ENCODE data around the gene CDHR3. TPM values are rescaled to one million over a fixed set of nuclear protein-coding genes. Genes with fewer than 3 reads are reported as not detected.

Gene CDHR3
- total RNA-seq, 2 experiments from 2014 or later = 0.42 to 2.8 TPM

DNA sequence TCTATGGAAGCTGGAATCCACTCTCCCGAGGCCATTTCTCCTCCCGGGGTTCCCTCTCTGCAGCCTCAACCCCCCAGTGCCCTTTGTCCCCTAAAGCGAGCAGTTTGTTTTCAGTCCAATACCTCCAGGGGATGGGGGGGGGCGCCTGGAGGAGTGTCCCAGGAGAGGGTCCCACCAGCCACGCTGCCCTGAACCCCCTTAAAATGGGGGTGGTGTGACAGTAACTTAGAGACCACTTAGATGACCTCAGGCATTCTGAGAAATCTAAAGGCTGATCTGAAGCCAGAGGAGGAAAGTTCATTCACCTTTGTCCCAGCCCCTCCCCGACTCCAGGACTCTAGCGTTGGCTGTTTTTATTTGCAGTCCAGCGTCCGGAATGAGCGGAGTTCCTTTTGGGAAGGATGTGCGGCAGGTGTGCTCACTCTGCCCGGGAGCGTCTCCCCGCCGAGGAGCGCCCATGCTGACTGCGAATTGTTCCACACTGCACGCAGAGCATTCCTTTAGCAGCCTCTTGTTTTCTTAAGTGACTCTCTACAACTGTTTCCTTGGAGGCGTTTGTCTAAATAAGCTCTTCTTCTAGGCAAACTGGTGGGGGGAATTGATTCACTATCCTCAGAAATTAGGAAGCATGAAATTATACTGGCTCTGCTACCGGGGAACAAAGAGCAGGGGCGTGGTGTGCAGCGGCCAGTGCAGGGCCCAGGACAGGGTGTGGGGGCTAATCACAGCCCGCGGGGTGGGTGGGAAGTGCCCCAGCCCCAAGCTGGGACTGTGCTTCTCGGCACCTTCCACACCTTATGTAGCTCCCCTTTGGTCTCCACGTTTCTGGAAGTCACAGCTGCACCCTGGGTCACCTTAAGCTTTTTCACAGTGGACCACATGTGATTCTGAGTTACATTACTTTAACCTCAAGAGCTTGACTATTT lies 102.8 kb downstream of the CDHR3 start:
- Histone ChIP-seq H3K4me1 (ENCODE audit: insufficient read depth, low read length, poor library complexity, severe bottlenecking) (peaks cover 100% of the 10 kb centered on the region), H3K9me3 (ENCODE audit: low read length) (peaks cover 2% of the 10 kb centered on the region; the same call in 1 of the 2 replicates), H2AFZ (ENCODE audit: low read length) (no peak overlapping the region), H4K20me1 (ENCODE audit: insufficient read depth, low read length) (no peaks in the 10 kb centered on the region), H3K79me2 (ENCODE audit: insufficient read depth, low read depth, low read length) (peaks cover 7% of the 10 kb centered on the region; the same call in 1 of the 2 replicates), H3K4me2 (ENCODE audit: low read length) (peak overlapping the region; percentile 80; the same call in 1 of the 2 replicates), H3K36me3 (ENCODE audit: insufficient read depth, low read length) (no peaks in the 10 kb centered on the region), H3K27ac (ENCODE audit: low read depth, low read length, poor library complexity, severe bottlenecking) (peak overlapping the region; percentile 98), H3K9me2 (ENCODE audit: insufficient read depth, low read length) (no peaks in the 10 kb centered on the region), H3K4me3 (ENCODE audit: low read depth, low read length, poor library complexity, severe bottlenecking) (no peak overlapping the region)
- DNase-seq (ENCODE audit: low spot score) = no peak
- intact Hi-C loops (cut with micrococcal nuclease; ENCODE audit: unreplicated experiment) = no loop called here
- ChIA-PET POLR2A (interaction anchor here (0.6 to 1.8 kb wide), 8 partner anchors 8 to 389 kb away, joined by 3 to 6 read pairs (median 4); no protein-coding TSS in a partner anchor), CTCF (ENCODE audit: unreplicated experiment) (interaction anchor here (0.9 kb wide), 1 partner anchor 24 kb away, joined by 4 read pairs; no protein-coding TSS in a partner anchor)
- no peak for TF ChIP-seq EZH2phosphoT487 (IDR thresholded peaks at IDR 0.05; ENCODE audit: borderline replicate concordance, low read depth, low read length)
- no TSS peak for BruUV-seq (replicated peaks)

- Histone ChIP-seq H2AFZ (ENCODE audit: low read length) (no peak overlapping the region; the same call in 1 of the 2 replicates), H3K9me3 (ENCODE audit: low read length) (no peaks in the 10 kb centered on the region), H3K36me3 (ENCODE audit: insufficient read depth, low read length) (no peaks in the 10 kb centered on the region), H4K20me1 (ENCODE audit: insufficient read depth, low read length) (no peaks in the 10 kb centered on the region), H3K4me2 (ENCODE audit: low read length) (peak overlapping the region; percentile 98), H3K4me3 (ENCODE audit: low read depth, low read length, poor library complexity, severe bottlenecking) (no peak overlapping the region), H3K27ac (ENCODE audit: low read depth, low read length, poor library complexity, severe bottlenecking) (peak overlapping the region; percentile 96), H3K4me1 (ENCODE audit: insufficient read depth, low read length, poor library complexity, severe bottlenecking) (peaks cover 98% of the 10 kb centered on the region), H3K79me2 (ENCODE audit: insufficient read depth, low read depth, low read length) (peaks cover 12% of the 10 kb centered on the region; the same call in 1 of the 2 replicates), H3K9me2 (ENCODE audit: insufficient read depth, low read length) (no peaks in the 10 kb centered on the region)
- CTCF ChIA-PET (ENCODE audit: unreplicated experiment) = no interaction called here
- intact Hi-C loops (cut with micrococcal nuclease; ENCODE audit: unreplicated experiment) = no loop called here
- DNase-seq (ENCODE audit: low spot score) = no peak
- no peak for TF ChIP-seq EZH2phosphoT487 (IDR thresholded peaks at IDR 0.05; ENCODE audit: borderline replicate concordance, low read depth, low read length)
- TF ChIP-seq, protein P1, sequence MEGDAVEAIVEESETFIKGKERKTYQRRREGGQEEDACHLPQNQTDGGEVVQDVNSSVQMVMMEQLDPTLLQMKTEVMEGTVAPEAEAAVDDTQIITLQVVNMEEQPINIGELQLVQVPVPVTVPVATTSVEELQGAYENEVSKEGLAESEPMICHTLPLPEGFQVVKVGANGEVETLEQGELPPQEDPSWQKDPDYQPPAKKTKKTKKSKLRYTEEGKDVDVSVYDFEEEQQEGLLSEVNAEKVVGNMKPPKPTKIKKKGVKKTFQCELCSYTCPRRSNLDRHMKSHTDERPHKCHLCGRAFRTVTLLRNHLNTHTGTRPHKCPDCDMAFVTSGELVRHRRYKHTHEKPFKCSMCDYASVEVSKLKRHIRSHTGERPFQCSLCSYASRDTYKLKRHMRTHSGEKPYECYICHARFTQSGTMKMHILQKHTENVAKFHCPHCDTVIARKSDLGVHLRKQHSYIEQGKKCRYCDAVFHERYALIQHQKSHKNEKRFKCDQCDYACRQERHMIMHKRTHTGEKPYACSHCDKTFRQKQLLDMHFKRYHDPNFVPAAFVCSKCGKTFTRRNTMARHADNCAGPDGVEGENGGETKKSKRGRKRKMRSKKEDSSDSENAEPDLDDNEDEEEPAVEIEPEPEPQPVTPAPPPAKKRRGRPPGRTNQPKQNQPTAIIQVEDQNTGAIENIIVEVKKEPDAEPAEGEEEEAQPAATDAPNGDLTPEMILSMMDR (conservative IDR thresholded peaks at IDR 0.05; ENCODE audit: low read length) = no peak
- POLR2A ChIA-PET = interaction anchor here (1.0 to 12.8 kb wide), 6 partner anchors 7 to 44 kb away, joined by 3 to 308 read pairs (median 69); partner anchors contain the start of gene SYPL1
- no TSS peak for BruUV-seq (replicated peaks)
Observed at GRCh38 chr7:106067678-106068077, 104.6 kb downstream of the CDHR3 start.

- no peak overlapping the region for H3K4me3 ChIP-seq (ENCODE audit: low read depth, low read length, poor library complexity, severe bottlenecking)
- TF ChIP-seq EZH2phosphoT487 (IDR thresholded peaks at IDR 0.05; ENCODE audit: borderline replicate concordance, low read depth, low read length) = no peak
- TF ChIP-seq, protein P1 (conservative IDR thresholded peaks at IDR 0.05; ENCODE audit: low read length) = no peak
- ChIA-PET CTCF (ENCODE audit: unreplicated experiment) (no interaction called here), POLR2A (interaction anchor here (0.6 to 12.8 kb wide), 5 partner anchors 8 to 86 kb away, joined by 3 to 308 read pairs (median 135); partner anchors contain the start of gene SYPL1)
- H2AFZ ChIP-seq (ENCODE audit: low read length) = peak overlapping the region; percentile 42; the same call in 1 of the 2 replicates
- no peak for DNase-seq (ENCODE audit: low spot score)
- peak overlapping the region; percentile 98 for H3K4me2 ChIP-seq (ENCODE audit: low read length)
- H3K36me3 ChIP-seq (ENCODE audit: insufficient read depth, low read length) = no peaks in the 10 kb centered on the region
- BruUV-seq (replicated peaks) = no TSS peak
- H3K4me1 ChIP-seq (ENCODE audit: insufficient read depth, low read length, poor library complexity, severe bottlenecking) = peaks cover 98% of the 10 kb centered on the region
- intact Hi-C loops (cut with micrococcal nuclease; ENCODE audit: unreplicated experiment) = no loop called here
- H3K9me2 ChIP-seq (ENCODE audit: insufficient read depth, low read length) = no peaks in the 10 kb centered on the region
- H3K79me2 ChIP-seq (ENCODE audit: insufficient read depth, low read depth, low read length) = peaks cover 12% of the 10 kb centered on the region; the same call in 1 of the 2 replicates
- H4K20me1 ChIP-seq (ENCODE audit: insufficient read depth, low read length) = no peaks in the 10 kb centered on the region
- peak overlapping the region; percentile 96 for H3K27ac ChIP-seq (ENCODE audit: low read depth, low read length, poor library complexity, severe bottlenecking)
- no peaks in the 10 kb centered on the region for H3K9me3 ChIP-seq (ENCODE audit: low read length)
Observed at GRCh38 chr7:106068538-106068961, 105.5 kb downstream of the CDHR3 start.

Data from OCI-LY7 (cell line).